Measurements from ENCODE around the gene PRTFDC1. TPM values are rescaled to one million over a fixed set of nuclear protein-coding genes. Genes with fewer than 3 reads are reported as not detected.

The PRTFDC1 gene
- total RNA-seq, 1 donor from 2014 or later: 0.29 TPM

- no peak for DNase-seq (ENCODE audit: low read depth)
These were observed 43.5 kb downstream of the PRTFDC1 start for GRCh38 chr10:24908793-24909423.

GRCh38 chr10:24907956-24908355 is 44.5 kb downstream of the PRTFDC1 start:
- no peak for DNase-seq (ENCODE audit: low read depth)

DNA sequence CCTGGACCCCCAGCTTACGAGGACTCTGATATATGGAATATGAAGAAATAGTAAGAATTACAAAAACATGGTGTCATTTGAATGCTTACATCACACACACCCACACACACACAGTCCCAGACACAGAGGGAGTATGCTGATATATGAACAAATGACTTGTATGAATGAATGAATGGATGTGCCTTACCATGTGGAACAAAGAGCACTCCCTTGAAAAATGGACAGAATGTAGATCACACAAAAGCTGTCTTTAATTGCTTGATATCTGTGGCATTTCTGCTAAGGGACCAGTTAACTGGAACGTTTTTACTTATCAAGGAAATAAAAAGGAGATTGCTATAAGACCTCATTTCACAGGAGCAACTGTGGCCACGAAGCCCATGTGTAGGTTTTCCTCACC is 46.0 kb downstream of the PRTFDC1 start:
- no peak for DNase-seq (ENCODE audit: low read depth)

GRCh38 chr10:24904824-24905223 is 47.6 kb downstream of the PRTFDC1 start:
- no peak for DNase-seq (ENCODE audit: low read depth)

GRCh38 chr10:24902400-24902728 is 50.0 kb downstream of the PRTFDC1 start:
- no peak for DNase-seq (ENCODE audit: low read depth)

DNA sequence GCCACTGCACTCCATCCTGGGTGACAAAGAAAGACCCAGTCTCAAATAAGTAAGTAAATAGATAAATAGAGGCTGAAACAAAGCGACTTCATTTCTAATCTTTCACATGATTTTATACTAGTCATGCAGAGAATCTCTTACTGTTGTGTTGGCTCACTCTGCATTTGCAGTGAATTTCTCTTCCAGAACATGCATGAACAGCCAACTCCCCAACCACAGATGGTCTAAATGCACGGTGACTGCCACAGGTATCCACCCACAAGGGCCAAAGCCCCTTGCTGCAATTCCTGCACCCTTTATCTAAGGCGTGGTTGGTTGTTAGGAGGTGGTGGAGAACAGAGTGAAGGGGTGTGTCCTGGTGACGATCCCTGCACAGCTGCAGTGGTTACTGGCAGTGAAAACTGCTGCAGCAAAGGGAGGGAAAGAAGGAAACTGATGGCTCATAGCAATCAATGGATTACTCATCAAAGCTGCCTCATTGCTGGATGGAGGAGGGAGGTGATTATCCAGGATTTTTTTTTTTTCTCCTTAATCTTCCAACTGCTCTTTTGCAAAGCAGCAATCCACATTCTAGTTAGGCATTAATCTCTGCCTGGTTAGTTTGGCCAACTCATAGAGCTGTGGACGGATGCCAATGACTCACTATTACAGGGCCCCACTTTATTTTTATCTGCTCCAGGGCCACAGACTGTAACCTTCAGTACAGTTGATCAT is 50.6 kb downstream of the PRTFDC1 start:
- peak; percentile 83 for DNase-seq (ENCODE audit: low read depth)

GRCh38 chr10:24900888-24901685 is 51.3 kb downstream of the PRTFDC1 start:
- DNase-seq (ENCODE audit: low read depth): peak; percentile 44

DNA sequence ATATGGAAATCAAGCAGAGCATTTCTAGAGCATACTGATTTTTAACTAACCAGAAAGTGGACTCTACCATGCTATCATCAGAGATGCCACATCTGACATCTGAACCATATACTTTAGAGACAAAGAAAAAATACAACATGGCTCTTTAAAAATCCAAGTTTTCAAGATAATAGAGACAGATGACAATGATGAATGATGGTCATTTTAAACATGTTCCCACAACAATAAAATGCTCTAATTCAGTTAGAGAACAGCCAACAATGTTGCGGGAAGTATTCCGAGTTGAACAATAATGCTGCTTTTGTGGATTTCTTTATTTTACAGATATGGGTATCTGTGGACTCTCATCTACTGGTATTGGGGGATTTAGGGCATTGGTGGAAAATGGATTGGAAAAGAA is 52.8 kb downstream of the PRTFDC1 start:
- DNase-seq (ENCODE audit: low read depth): no peak

GRCh38 chr10:24898501-24898900 is 53.9 kb downstream of the PRTFDC1 start:
- DNase-seq (ENCODE audit: low read depth): no peak

DNA sequence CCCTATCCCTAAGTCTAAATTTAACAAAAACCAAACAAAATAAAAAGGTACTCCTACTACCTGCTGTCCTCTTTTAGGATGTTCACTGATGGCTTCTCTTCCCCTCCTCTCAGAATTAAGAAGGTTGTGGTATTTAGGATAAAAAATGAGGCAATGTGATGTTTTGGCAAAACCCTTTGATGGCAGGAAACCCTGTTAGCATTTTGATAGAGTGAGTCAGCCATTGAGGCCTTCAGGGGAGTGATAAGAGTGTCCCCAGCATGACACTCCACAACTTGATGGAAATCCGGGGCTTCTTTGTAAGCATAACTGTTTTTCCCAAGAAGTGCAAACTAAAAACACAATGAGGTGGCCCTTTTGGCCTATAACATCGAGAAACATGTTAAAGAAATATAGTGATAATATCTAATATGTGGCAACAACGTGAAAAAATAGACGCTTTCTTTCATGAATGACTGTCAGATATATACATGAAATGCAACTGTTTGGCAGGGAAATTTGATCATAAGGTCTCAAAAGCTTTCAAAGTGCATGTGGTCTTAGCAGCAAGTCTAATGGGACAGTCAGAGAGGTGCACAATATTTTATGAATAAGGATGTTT is 55.0 kb downstream of the PRTFDC1 start:
- DNase-seq (ENCODE audit: low read depth): no peak

- DNase-seq (ENCODE audit: low read depth): no peak
These were observed 57.7 kb downstream of the PRTFDC1 start for GRCh38 chr10:24894728-24895127.

DNA sequence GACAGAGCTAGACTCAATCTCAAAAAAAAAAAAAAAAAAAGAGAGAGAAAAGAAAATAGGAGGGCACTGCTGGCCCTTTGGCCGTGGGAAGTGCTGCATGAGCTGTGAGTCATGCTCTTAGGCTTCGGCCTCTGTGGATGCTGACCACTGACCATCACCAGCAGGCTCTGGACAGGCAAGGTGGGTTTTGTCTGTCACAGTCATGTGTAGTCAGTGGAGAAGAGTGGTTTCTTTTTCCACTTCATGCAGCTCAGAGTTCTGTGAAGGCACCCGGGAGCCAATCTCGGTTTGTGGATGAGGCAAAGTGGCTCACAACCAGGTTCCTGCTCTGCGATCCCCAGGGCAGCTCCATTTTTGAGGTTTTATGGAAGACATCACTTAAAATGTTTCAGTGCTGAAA is 58.1 kb downstream of the PRTFDC1 start:
- DNase-seq (ENCODE audit: low read depth): peak; percentile 92

GRCh38 chr10:24893127-24893526 is 59.3 kb downstream of the PRTFDC1 start:
- no peak for DNase-seq (ENCODE audit: low read depth)

DNA sequence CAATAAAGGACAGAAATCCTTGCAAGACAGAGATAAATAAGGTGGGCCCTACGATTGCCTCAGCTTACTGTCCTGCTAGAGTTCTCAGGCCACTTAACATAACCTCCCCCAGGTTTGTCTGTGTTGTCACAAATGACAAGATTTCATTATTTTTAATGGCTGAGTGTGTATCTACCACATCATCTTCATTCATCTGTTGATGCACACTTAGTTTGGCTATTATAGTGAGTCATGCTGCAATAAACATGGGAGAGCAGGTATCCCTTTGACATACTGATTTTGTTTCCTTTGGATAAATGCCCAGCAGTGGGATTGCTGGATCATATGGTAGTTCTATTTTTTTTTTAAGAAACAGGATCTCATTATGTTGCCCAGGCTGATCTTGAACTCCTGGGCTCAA is 60.6 kb downstream of the PRTFDC1 start:
- DNase-seq (ENCODE audit: low read depth): peak; percentile 17

DNA sequence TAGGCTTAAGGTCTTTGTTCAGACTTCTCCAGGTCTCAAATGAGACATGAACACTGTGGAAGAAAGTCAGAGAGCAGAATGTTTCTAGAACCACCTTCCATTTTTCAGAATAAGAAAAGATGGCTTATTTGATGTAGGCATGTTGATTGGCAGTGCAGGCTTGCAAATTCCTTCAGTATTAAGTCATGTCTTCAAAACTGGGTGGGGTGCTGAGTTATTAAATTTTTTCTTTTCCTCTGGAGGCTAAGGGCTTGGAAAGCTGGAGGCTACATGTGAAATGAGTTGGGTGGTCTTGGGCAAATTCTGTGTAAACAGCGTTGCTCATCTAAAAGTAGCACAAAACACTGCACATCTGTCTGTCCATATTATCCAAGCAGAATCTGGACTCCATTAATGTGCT is 62.8 kb downstream of the PRTFDC1 start:
- DNase-seq (ENCODE audit: low read depth): peak; percentile 60

DNA sequence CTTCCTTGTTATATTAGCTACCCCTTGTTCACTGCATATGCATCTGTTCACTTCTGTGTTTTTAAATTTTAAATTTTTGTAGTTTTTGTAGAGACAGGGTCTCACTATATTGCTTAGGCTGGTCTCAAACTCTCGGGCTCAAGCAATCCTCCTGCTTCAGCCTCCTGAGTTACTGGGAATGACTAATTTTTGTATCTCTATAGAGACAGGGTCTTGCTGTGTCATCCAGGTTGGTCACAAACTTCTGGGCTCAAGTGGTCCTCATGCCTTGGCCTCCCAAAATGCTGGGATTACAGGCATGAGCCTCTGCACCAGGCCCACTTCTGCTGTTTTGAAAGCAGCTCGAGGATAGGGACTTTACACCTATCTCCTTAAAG is 64.6 kb downstream of the PRTFDC1 start:
- DNase-seq (ENCODE audit: low read depth): no peak

DNA sequence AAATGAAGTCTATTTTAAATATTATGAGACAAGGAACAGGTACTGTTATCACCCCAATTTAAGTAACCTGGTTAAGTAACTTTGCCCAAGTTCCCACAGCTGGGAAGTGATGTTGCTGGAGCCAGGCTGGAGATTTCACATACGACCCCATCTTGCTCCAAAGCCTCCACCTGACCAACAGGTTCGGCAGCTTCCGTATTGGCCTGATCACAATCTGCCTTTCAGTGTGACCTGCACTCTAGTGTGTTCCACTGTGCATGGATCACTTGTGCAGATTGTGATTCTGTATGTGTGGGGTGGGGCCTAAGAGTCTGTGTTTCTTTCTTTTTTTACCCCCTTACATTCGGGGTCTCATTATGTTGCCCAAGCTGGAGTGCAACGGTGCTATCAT is 66.1 kb downstream of the PRTFDC1 start:
- no peak for DNase-seq (ENCODE audit: low read depth)

GRCh38 chr10:24885551-24886289 is 66.7 kb downstream of the PRTFDC1 start:
- DNase-seq (ENCODE audit: low read depth): no peak

DNA sequence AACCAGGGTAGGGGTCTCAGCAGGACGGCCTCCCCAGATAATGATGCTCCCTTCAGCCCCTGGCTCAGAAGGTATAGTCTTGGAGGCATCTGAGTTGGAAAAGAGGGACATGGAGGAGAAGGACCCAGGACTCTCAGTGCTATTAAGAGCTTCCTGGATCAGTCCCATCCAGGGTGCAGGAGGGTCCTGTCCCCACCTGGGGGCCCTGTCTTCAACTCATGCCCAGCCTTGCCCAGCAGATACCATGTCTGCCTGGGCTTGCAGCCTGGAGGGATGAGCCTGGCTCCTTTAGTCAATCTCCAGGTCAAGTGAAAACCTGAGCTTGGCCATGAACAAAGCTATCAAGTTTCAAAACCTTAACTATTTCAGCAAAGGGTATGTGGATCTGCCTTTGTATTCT is 67.6 kb downstream of the PRTFDC1 start:
- DNase-seq (ENCODE audit: low read depth): no peak

GRCh38 chr10:24884316-24884715 is 68.1 kb downstream of the PRTFDC1 start:
- no peak for DNase-seq (ENCODE audit: low read depth)

GRCh38 chr10:24883176-24883575 is 69.2 kb downstream of the PRTFDC1 start:
- DNase-seq (ENCODE audit: low read depth): no peak

Measured in myocyte (in vitro differentiated cells).